Stimulated activated CD4-positive, alpha-beta T cell treated with anti-CD3 and anti-CD28 coated beads, Interleukin-2, amount 100 ng/mL, for 4 hours (primary cell): ENCODE measurements around the gene DEFB123.
"Not testable (repeated sequence)": the region's sequence is repeated elsewhere in the genome, so short reads cannot be mapped to it uniquely, and the experiment has no call there.

Source experiments
- DNase-seq: peaks from one replicate; pipeline ENCODE4 v3.0.0-alpha.2; 2020; ENCODE audit warnings: low read depth

Gene DEFB123

GRCh38 chr20:31440012-31440659 lies at the start of gene DEFB123:
Gene DEFB123 (plus strand): TSS chr20:31440632. CDS start chr20:31440699, 67 bp downstream.
- DNase-seq: no peak

- no peak for DNase-seq
Observed at GRCh38 chr20:31392836-31393235, 47.6 kb upstream of the DEFB123 start.

GRCh38 chr20:31394900-31395299 lies 45.5 kb upstream of the DEFB123 start:
- DNase-seq: no peak

- no peak for DNase-seq
Observed at GRCh38 chr20:31403886-31404285, 36.5 kb upstream of the DEFB123 start.

GRCh38 chr20:31406115-31406514 lies 34.3 kb upstream of the DEFB123 start, which contains the start of gene DEFB121:
Gene DEFB121 (minus strand): TSS chr20:31406215. CDS start chr20:31406152, 63 bp downstream.
- DNase-seq: no peak

- DNase-seq: no peak
Observed at GRCh38 chr20:31410011-31410410, 30.4 kb upstream of the DEFB123 start.

GRCh38 chr20:31414381-31414780 lies 26.1 kb upstream of the DEFB123 start:
- no peak for DNase-seq

GRCh38 chr20:31415653-31416052 lies 24.8 kb upstream of the DEFB123 start:
- DNase-seq: no peak

- no peak for DNase-seq
Observed at GRCh38 chr20:31418307-31418706, 22.1 kb upstream of the DEFB123 start.

GRCh38 chr20:31425797-31426196 lies 14.6 kb upstream of the DEFB123 start:
- no peak for DNase-seq

GRCh38 chr20:31426891-31427551 lies 13.4 kb upstream of the DEFB123 start:
- not testable (repeated sequence) for DNase-seq

- not testable (repeated sequence) for DNase-seq
Observed at GRCh38 chr20:31427576-31427975, 12.9 kb upstream of the DEFB123 start.

GRCh38 chr20:31430568-31431115 lies 9.8 kb upstream of the DEFB123 start:
- DNase-seq: no peak

- no peak for DNase-seq
Observed at GRCh38 chr20:31446084-31446819, 5.8 kb downstream of the DEFB123 start.

GRCh38 chr20:31449511-31450414 lies 9.3 kb downstream of the DEFB123 start:
- no peak for DNase-seq

- DNase-seq: no peak
Observed at GRCh38 chr20:31452575-31452974, 12.1 kb downstream of the DEFB123 start.

- DNase-seq: no peak
Observed at GRCh38 chr20:31454361-31454760, 13.9 kb downstream of the DEFB123 start.

GRCh38 chr20:31470946-31471345 lies 30.5 kb downstream of the DEFB123 start:
- not testable (repeated sequence) for DNase-seq

GRCh38 chr20:31472395-31473330 lies 32.2 kb downstream of the DEFB123 start:
- no peak for DNase-seq

- no peak for DNase-seq
Observed at GRCh38 chr20:31473331-31474096, 33.1 kb downstream of the DEFB123 start.
